ACC112 (cell line): ENCODE data around the gene TM6SF1.
"Not testable (repeated sequence)": the region's sequence is repeated elsewhere in the genome, so short reads cannot be mapped to it uniquely, and the experiment has no call there.

Experiments
- H2AFZ ChIP-seq: fragments of 200-600 bp; sonication (generic); one replicate; pipeline ENCODE4 v1.6.0; 2017; ENCODE audit warnings: antibody characterized with exemption, low read length; ENCODE audit not compliant: unreplicated experiment
- H3K27ac ChIP-seq: fragments of 200-600 bp; sonication (generic); 2 replicates; pipeline ENCODE4 v1.5.1; 2014; ENCODE audit warnings: low read depth, mild to moderate bottlenecking, antibody characterized with exemption, low read length, moderate library complexity
- H3K27me3 ChIP-seq: fragments of 200-600 bp; sonication (generic); 2 replicates; pipeline ENCODE4 v1.6.1; 2014; ENCODE audit warnings: mild to moderate bottlenecking, antibody characterized with exemption, low read length, moderate library complexity, mixed read lengths; ENCODE audit not compliant: insufficient read depth
- H3K36me3 ChIP-seq: fragments of 200-600 bp; sonication (generic); 2 replicates; pipeline ENCODE4 v1.6.1; 2016; ENCODE audit warnings: mild to moderate bottlenecking, antibody characterized with exemption, low read length, moderate library complexity, mixed read lengths; ENCODE audit not compliant: insufficient read depth
- H3K4me1 ChIP-seq: fragments of 200-600 bp; sonication (generic); one replicate; pipeline ENCODE4 v1.6.1; 2016; ENCODE audit warnings: low read length, mixed read lengths; ENCODE audit not compliant: insufficient read depth, unreplicated experiment, control insufficient read depth
- H3K4me3 ChIP-seq: fragments of 200-600 bp; sonication (generic); 2 replicates; pipeline ENCODE4 v1.5.1; 2014; ENCODE audit warnings: mild to moderate bottlenecking, low read depth, low read length
- H3K79me2 ChIP-seq: fragments of 200-600 bp; sonication (generic); one replicate; pipeline ENCODE4 v1.6.0; 2016; ENCODE audit warnings: low read length; ENCODE audit not compliant: control insufficient read depth, unreplicated experiment, insufficient read depth

The TM6SF1 gene

DNA sequence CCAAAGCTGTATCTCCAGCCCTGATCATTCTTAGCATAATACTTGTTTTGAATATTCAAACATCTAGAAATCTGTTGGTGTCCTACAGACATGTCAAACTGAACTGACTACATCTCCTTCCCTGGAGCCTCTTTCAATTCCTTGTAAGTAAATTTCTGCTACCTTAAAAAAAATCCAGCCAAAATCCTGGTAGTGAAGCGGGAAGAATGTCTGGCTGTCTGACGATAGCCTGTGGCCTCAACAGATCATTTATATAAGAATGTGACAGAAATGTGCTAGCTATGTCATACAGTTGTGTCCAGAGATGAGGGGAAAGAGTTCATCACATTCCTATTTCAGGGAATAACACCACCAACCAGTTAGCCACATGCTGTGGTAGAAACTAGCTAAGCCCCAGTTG is 18.6 kb upstream of the TM6SF1 start:
- Histone ChIP-seq H3K27ac (no peak overlapping the region), H2AFZ (no peak overlapping the region), H3K4me1 (peaks cover 9% of the 10 kb centered on the region), H3K4me3 (no peak overlapping the region), H3K27me3 (no peaks in the 10 kb centered on the region), H3K79me2 (no peaks in the 10 kb centered on the region), H3K36me3 (no peaks in the 10 kb centered on the region)

GRCh38 chr15:83090465-83090864 is 17.0 kb upstream of the TM6SF1 start:
- no peaks in the 10 kb centered on the region for H3K36me3 ChIP-seq
- no peak overlapping the region for H2AFZ ChIP-seq
- no peaks in the 10 kb centered on the region for H3K79me2 ChIP-seq
- no peak overlapping the region for H3K4me3 ChIP-seq
- no peak overlapping the region for H3K27ac ChIP-seq
- H3K27me3 ChIP-seq = no peaks in the 10 kb centered on the region
- peaks cover 9% of the 10 kb centered on the region for H3K4me1 ChIP-seq

DNA sequence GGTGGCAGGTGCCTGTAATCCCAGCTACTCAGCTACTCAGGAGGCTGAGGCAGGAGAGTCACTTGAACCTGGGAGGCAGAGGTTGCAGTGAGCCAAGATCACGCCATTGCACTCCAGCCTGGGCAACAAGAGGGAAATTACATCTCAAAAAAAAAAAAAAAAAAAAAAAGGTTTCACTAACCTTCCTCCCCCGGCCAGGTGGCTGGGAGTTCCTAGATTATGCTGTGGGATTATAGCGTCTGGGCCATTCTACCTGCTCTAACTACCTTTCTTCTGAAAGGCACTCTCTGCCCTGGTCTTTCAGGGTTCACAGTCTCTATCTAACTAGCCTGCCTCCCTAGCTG is 15.5 kb upstream of the TM6SF1 start:
- not testable (repeated sequence) for H3K4me3 ChIP-seq, H3K4me1 ChIP-seq, H3K27me3 ChIP-seq, H3K27ac ChIP-seq, H2AFZ ChIP-seq, H3K79me2 ChIP-seq, H3K36me3 ChIP-seq

DNA sequence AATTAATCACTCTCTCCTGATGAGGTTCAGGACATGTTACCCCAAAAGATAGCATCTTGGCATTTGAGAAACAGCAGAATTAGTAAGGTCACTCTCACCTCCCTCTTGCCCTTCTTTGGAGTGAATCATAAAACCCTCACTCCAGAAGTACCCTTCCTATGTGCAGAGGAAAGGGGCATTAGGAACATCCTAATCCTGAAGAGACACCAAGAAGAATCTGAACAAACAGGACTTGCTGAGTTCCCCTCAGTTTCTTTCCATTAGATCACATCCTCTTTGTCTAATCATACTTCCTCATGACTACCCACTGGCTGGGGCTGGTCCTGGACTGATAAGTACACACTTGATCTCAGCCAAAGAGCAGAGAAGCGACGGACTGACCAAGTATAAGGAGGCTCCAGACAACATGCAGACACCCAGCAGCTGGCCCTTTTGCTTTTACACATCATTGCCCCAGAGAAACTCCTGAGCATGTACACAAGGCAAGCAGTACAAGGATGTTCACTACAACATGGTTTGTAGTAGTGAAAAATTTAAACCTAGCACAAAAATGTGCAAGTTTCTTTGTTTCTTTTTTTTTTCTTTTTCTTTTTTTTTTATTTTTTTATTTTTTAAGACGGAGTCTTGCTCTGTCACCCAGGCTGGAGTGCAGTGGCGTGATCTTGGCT is 15.0 kb upstream of the TM6SF1 start:
- Histone ChIP-seq H3K27me3 (peaks cover 8% of the 10 kb centered on the region), H3K79me2 (no peaks in the 10 kb centered on the region), H3K4me3 (no peak overlapping the region), H3K36me3 (no peaks in the 10 kb centered on the region), H3K4me1 (peaks cover 9% of the 10 kb centered on the region), H3K27ac (no peak overlapping the region), H2AFZ (peak overlapping the region; percentile 2)

- Histone ChIP-seq H3K4me1 (peaks cover 9% of the 10 kb centered on the region), H3K36me3 (no peaks in the 10 kb centered on the region), H3K79me2 (no peaks in the 10 kb centered on the region), H3K4me3 (no peak overlapping the region), H3K27me3 (peaks cover 29% of the 10 kb centered on the region), H2AFZ (no peak overlapping the region), H3K27ac (no peak overlapping the region)
Measured at GRCh38 chr15:83094583-83094982, 12.9 kb upstream of the TM6SF1 start.

DNA sequence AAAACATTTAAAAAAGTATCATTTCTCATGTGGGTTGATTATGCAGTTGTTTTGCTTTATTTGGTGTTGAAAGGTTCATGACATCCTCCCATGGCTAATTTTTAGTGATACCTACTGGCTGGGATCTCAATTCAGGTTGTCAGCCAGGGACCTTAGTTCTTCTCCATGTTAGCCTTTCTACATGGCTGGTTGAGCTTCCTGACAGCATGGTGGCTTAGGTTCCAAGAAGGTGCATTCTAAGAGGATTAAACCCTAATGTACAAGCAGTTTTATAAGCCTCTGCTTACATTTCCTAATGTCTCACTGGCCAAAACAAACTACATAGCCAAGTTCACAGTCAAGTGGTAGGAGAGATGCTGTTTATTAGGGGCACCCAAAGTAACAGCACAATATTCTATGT is 9.4 kb upstream of the TM6SF1 start:
- Histone ChIP-seq H2AFZ (no peak overlapping the region), H3K79me2 (no peaks in the 10 kb centered on the region), H3K4me1 (peaks cover 2% of the 10 kb centered on the region), H3K4me3 (no peak overlapping the region), H3K27ac (no peak overlapping the region), H3K36me3 (no peaks in the 10 kb centered on the region), H3K27me3 (peaks cover 59% of the 10 kb centered on the region)

DNA sequence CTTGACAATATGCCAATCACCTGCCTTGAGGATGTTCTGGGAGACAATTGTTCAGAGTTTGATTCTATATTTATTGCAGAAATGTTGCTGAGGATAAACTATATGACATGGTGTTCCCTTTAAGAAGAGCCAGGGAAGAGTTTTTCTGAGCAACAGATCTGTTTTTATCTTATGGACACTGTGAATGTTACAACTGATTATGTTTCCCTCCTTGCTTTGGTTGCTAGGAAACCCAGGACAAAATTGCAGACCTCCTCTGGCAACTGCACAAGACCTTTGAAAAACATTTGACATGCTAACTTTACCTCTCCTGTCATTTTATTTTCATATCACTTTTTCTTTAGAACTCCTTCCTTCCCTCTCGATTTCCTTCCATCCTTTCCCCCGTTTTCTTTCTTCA is 8.2 kb upstream of the TM6SF1 start:
- no peaks in the 10 kb centered on the region for H3K36me3 ChIP-seq
- H3K4me1 ChIP-seq = no peaks in the 10 kb centered on the region
- peaks cover 59% of the 10 kb centered on the region for H3K27me3 ChIP-seq
- no peak overlapping the region for H3K27ac ChIP-seq
- no peak overlapping the region for H3K4me3 ChIP-seq
- no peak overlapping the region for H2AFZ ChIP-seq
- H3K79me2 ChIP-seq = no peaks in the 10 kb centered on the region

DNA sequence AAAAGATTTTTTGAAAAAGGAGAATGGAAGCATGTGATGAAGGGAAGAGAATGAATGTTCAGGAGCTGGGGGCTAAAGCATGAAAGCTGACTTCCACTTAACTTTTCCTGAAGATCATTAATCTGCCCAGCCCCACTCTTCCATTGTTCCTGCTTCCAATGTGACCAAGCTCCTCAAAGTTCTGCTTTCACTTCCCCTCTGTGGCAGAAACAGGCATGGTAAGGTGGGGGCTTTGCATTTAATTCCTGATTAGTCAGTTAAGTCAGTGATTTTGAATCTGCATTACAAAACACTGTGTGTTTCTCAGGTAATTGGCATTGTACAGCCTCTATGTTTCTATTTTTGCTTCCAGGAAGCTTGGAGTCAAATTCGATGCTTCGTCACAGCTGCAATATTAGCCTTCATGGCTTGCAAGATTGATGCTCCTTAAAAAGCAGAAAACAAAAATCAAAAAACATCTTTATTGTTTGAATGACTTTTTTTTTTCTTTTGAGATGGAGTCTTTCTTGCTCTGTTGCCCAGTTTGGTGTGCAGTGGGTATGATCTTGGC is 7.3 kb upstream of the TM6SF1 start:
- Histone ChIP-seq H3K4me1 (no peaks in the 10 kb centered on the region), H3K79me2 (no peaks in the 10 kb centered on the region), H3K36me3 (no peaks in the 10 kb centered on the region), H3K27me3 (peaks cover 59% of the 10 kb centered on the region), H2AFZ (no peak overlapping the region), H3K4me3 (no peak overlapping the region), H3K27ac (no peak overlapping the region)

- Histone ChIP-seq H3K4me3 (no peak overlapping the region), H3K4me1 (no peaks in the 10 kb centered on the region), H2AFZ (no peak overlapping the region), H3K79me2 (no peaks in the 10 kb centered on the region), H3K36me3 (no peaks in the 10 kb centered on the region), H3K27me3 (peaks cover 61% of the 10 kb centered on the region), H3K27ac (no peak overlapping the region)
Measured at GRCh38 chr15:83102346-83102745, 5.1 kb upstream of the TM6SF1 start.

GRCh38 chr15:83104141-83104540 is 3.3 kb upstream of the TM6SF1 start:
- Histone ChIP-seq H3K79me2 (no peaks in the 10 kb centered on the region), H3K36me3 (no peaks in the 10 kb centered on the region), H3K27ac (no peak overlapping the region), H3K27me3 (peaks cover 57% of the 10 kb centered on the region), H3K4me3 (no peak overlapping the region), H2AFZ (no peak overlapping the region), H3K4me1 (peaks cover 7% of the 10 kb centered on the region)

GRCh38 chr15:83105440-83105839 is 2.0 kb upstream of the TM6SF1 start:
- H3K27me3 ChIP-seq = peaks cover 45% of the 10 kb centered on the region
- no peak overlapping the region for H3K4me3 ChIP-seq
- H3K4me1 ChIP-seq = peaks cover 7% of the 10 kb centered on the region
- H2AFZ ChIP-seq = no peak overlapping the region
- H3K27ac ChIP-seq = no peak overlapping the region
- no peaks in the 10 kb centered on the region for H3K79me2 ChIP-seq
- H3K36me3 ChIP-seq = no peaks in the 10 kb centered on the region
